Testis (tissue), 2 donors: Measurements from ENCODE around the gene ADPGK.

Experiments used
- POLR2A ChIP-seq: fragments of 450-650 bp; IDR thresholded peaks from one replicate; pipeline ENCODE4 v1.6.1; 2017; ENCODE audit warnings: antibody characterized with exemption, mild to moderate bottlenecking, moderate library complexity
- TF ChIP-seq, protein P1 (sequence below), 3 experiments: fragments of 450-650 bp in 2 of 3; fragments of 200-600 bp in 1 of 3; sonication (generic) in 1 of 3; IDR thresholded peaks; one replicate each; pipeline ENCODE4 v1.5.1; 2016 to 2019; ENCODE audit warnings: antibody characterized with exemption in 3 of 3, mild to moderate bottlenecking in 2 of 3, moderate library complexity in 1 of 3

DNA sequence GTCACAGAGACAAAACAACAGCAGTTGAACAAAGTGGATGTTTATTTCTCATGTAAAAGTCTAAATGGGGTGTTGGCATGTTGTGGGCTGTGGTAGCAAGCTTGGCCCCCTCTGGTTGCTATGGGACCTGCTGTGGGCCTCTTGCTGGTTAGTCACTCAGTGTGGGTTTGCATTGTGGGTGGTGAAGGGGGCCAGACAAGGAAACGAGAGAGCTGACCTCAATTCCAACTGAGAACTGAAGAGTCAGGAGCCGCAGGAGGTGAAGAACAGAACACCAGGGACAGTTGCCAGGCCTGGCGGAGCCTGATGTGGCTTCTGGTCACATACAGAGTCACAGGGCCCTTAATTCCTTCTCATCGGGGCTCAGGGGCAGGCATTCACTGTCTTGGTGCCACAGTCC is 1.9 kb upstream of the ADPGK start:
- TF ChIP-seq, protein P1, sequence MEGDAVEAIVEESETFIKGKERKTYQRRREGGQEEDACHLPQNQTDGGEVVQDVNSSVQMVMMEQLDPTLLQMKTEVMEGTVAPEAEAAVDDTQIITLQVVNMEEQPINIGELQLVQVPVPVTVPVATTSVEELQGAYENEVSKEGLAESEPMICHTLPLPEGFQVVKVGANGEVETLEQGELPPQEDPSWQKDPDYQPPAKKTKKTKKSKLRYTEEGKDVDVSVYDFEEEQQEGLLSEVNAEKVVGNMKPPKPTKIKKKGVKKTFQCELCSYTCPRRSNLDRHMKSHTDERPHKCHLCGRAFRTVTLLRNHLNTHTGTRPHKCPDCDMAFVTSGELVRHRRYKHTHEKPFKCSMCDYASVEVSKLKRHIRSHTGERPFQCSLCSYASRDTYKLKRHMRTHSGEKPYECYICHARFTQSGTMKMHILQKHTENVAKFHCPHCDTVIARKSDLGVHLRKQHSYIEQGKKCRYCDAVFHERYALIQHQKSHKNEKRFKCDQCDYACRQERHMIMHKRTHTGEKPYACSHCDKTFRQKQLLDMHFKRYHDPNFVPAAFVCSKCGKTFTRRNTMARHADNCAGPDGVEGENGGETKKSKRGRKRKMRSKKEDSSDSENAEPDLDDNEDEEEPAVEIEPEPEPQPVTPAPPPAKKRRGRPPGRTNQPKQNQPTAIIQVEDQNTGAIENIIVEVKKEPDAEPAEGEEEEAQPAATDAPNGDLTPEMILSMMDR (IDR thresholded peaks at IDR 0.05): no peak
- no peak for TF ChIP-seq POLR2A
